IPS-11a (cell line): ENCODE measurements around the gene SLC17A1.

Experiments
- H3K4me3 ChIP-seq: one replicate; pipeline ENCODE4 v1.5.1; 2013; ENCODE audit warnings: low read depth, low read length, control low read depth

Gene SLC17A1, protein sequence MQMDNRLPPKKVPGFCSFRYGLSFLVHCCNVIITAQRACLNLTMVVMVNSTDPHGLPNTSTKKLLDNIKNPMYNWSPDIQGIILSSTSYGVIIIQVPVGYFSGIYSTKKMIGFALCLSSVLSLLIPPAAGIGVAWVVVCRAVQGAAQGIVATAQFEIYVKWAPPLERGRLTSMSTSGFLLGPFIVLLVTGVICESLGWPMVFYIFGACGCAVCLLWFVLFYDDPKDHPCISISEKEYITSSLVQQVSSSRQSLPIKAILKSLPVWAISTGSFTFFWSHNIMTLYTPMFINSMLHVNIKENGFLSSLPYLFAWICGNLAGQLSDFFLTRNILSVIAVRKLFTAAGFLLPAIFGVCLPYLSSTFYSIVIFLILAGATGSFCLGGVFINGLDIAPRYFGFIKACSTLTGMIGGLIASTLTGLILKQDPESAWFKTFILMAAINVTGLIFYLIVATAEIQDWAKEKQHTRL

GRCh38 chr6:25831532-25832306, at the start of gene SLC17A1:
Gene SLC17A1, minus strand, starts transcription at chr6:25832052. Its CDS starts 1,495 bp downstream, at chr6:25830557.
- H3K4me3 ChIP-seq = no peak within 1 kb of the TSS

GRCh38 chr6:25880601-25881000, 48.7 kb upstream of the SLC17A1 start:
- no peak overlapping the region for H3K4me3 ChIP-seq

- H3K4me3 ChIP-seq = no peak overlapping the region
Observed at GRCh38 chr6:25878721-25879322, 47.0 kb upstream of the SLC17A1 start.

DNA sequence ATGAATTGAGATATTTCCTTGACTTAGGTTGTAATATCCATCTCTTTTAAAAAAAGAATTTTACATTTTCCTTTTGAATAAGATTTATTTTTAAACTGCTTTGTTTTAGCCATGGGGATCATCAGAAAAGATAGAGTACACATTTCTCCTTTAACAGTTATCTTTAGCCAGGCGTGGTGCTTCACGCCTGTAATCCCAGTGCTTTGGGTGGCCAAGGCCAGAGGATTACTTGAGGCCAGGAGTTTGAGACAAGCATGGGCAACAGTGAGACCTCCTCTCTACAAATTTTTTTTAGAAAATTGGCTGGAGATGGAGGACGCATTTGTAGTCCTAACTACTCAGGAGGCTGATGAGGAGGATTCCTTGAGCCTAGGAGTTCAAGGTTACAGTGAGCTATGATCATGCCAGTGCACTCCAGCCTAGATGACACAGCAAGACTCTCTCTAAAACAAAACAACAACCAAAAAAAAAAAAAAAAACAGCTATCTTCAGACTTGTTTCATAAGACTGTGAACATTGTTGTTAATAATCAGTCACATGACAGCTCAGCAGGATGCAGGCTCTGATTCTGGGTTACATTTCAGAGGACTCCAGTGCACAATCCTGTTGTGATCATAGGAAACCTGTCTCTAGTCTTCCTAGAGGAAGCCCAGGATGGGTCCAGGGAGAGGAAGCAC, 44.2 kb upstream of the SLC17A1 start:
- H3K4me3 ChIP-seq = no peak overlapping the region

DNA sequence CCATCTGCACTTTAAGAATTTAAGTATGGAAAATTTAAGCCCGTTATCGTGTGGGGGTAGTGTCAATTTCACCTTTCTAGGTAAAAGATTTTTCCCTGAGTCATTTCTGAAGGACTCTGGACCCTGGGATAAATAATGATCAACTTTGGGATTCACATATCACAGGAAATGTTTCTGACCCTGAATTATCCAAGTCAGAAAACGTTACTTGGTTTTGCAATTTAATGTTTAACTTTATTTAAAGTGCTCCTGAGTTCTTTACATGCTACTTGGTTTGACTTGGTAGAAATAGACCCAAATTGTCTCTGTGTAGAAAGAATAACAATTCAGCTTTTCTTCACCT, 43.7 kb upstream of the SLC17A1 start:
- no peak overlapping the region for H3K4me3 ChIP-seq

DNA sequence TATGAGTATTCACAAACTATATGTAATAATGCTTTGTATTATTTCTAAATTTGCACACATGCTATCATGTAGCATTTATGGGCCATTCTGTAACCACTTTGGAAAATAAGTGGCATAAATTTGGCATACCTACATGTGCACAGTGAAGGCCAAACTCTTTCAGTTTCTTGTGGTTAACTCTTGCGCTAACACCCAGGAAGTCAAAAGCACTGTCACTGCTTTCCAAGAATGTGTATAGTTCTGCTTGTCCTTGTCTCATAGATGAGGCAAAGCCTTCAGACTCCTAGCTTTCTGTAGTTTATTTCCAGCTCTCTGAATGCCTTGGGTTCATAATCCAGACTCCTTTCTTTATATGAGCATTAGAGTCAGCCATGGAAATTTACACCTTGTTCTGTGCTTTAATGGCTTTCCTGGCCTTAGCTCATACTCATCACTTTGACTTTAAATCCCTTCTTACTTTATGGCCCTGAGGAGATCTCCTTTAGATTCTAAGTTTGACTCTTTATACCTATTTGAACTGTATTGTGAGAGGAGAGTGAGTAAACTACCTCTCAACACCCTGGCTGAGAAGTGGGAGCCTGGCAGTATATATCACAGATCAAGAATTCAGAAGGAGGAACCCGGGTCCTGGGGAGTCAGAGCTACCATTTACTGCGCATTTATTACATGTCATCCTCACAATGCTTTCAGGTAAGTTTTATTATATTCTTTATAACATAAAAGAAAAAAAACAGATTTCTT, 43.1 kb upstream of the SLC17A1 start:
- H3K4me3 ChIP-seq = no peak overlapping the region

DNA sequence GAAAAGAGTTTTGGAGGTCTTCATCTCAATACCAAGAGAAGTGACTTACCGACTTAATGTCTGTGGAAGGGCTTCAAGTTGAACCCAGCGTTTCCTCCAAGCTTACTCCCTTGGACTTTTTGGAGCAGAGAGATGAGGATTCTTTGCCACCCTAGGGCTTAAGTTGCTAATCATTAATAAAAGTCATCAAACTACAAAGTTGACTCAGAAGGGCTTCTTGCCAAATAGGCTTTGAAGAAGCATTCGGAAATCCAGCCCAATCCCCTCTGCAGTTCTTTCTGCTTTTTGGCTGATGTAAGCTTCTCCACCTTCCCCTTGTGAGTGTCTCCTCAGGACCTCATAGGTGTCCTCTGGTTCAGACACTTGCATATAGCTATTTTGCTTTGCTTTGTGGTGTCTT, 42.3 kb upstream of the SLC17A1 start, which contains the start of gene SLC17A3:
TSS of gene SLC17A3 (minus strand) at position 126 of the 400 bp plus-strand sequence. CDS start 5,856 bp downstream, outside the sequence.
- no peak within 1 kb of the TSS for H3K4me3 ChIP-seq

DNA sequence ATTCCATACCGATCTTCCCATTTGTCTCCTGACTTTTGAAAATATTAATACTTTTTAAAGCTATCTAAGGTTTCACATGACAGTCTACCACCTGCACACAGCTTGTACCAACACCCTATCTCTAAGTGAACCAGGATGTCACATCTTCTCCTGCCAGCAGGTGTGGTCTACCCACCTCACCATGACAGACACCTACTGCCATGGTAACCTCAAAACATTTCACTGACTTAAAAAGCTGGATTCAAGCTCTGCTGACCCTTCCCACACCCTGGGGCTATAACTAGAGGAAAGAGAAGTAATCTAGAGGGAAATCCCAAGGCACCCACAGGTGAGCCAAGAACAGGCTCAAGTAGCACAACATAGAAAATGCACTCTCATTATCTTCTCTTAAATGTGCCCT, 41.0 kb upstream of the SLC17A1 start:
- no peak overlapping the region for H3K4me3 ChIP-seq

GRCh38 chr6:25869840-25870239, 38.0 kb upstream of the SLC17A1 start:
- H3K4me3 ChIP-seq = no peak overlapping the region

GRCh38 chr6:25868436-25869183, 36.8 kb upstream of the SLC17A1 start:
- no peak overlapping the region for H3K4me3 ChIP-seq

GRCh38 chr6:25866011-25866410, 34.2 kb upstream of the SLC17A1 start:
- no peak overlapping the region for H3K4me3 ChIP-seq

GRCh38 chr6:25863360-25863759, 31.5 kb upstream of the SLC17A1 start:
- no peak overlapping the region for H3K4me3 ChIP-seq

- no peak overlapping the region for H3K4me3 ChIP-seq
Observed at GRCh38 chr6:25862199-25862598, 30.3 kb upstream of the SLC17A1 start.

- no peak overlapping the region for H3K4me3 ChIP-seq
Observed at GRCh38 chr6:25852756-25853155, 20.9 kb upstream of the SLC17A1 start.

GRCh38 chr6:25851961-25852360, 20.1 kb upstream of the SLC17A1 start:
- no peak overlapping the region for H3K4me3 ChIP-seq

DNA sequence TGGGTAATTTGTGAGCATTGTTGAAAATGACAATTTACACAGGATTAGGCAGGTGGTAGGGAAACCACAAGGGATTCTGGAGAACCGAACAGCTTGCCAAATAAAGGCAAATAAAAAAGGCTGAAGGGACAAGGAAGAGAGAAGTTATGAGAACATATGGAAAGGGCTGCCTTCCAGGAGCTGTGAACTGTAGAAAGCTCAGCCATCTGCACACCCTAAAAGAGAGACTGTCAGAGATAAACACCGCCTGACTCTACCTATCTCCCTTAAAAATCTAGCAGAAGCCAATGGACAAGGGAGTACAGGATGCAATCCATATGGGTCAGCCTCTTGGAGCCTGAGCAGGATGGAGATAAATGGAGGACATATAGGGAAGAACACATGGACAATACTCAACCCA, 12.7 kb upstream of the SLC17A1 start:
- H3K4me3 ChIP-seq = no peak overlapping the region

DNA sequence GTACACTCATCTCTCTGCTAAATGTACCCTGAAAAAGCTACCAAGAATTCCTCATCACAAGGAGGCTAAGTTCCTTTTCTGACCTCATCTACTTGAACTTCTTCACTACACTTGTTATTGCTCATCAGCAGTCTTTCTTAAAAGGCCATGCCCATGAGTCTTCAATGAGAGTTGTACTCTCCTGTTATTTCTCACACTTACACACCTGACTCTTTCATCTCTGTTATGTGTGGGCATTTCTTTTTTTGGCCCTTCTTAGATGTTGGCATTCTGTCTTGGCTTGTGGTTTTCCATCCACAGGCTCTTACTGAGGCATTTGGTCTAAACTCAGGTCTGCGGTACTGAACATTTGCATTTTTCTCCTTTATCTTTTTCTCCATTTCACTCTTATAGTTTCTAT, 10.7 kb upstream of the SLC17A1 start:
- no peak overlapping the region for H3K4me3 ChIP-seq

DNA sequence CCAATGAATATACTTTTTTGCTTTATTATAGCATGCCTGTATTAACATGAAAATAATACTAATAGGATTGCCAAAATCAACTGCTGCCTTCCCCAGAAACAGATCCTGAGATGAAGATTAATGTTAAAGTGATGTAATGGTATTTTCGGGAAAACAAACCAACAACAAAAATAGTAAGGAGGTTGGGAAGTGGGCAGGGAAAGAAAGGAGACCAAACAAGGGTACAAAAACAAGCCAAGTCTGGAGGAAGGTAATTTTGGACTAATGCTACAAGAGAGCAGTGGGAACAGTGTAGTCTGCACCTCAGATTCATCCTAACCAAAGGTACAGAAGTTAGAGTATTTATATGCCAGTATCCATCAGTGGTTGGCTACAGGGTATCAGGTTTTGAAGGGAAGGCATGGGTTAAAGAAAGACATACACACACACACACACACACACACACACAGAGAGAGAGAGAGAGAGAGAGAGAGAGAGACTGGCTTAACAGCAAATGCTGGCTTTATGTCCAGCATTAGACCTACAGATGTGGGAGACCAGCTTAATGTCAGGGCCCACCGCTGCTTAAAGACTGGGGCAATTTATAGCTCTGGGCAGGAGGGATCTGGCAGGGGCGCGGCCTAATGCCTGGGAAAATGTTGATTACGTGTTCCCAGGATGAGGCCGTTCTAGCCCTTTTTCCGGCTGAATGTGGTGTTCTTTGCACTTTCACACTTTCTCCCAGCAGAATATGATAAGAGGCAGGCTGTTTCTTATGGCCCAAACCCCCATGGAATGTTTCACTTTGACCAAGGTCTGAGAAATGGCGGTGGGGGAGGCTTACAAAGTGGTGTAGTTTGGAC, 3.8 kb upstream of the SLC17A1 start:
- H3K4me3 ChIP-seq = no peak overlapping the region

- no peak overlapping the region for H3K4me3 ChIP-seq
Observed at GRCh38 chr6:25834950-25835349, 3.1 kb upstream of the SLC17A1 start.
